B cell (primary cell): ENCODE results near the gene IGFN1. TPM values are rescaled to one million over a fixed set of nuclear protein-coding genes. Genes with fewer than 3 reads are reported as not detected.

Source experiments
- ATAC-seq: fragments of 200-7000 bp; cut with Tn5 transposase; one replicate; pipeline ENCODE4 v1.10.0; 2021; ENCODE audit warnings: low read depth, mild to moderate bottlenecking, moderate number of reproducible peaks, moderate library complexity
- CTCF ChIA-PET: fragments of 350-600 bp; sonication (Branson Sonifier 250); formaldehyde crosslinking; loops from one replicate; lab custom pipeline; 2021; ENCODE audit warnings: antibody characterized with exemption, inconsistent platforms; lab: Charles Lee
- POLR2A ChIA-PET: fragments of 350-600 bp; sonication (Branson Sonifier 250); formaldehyde crosslinking; loops from one replicate; lab custom pipeline; 2021; ENCODE audit warnings: antibody characterized with exemption; lab: Charles Lee
- DNase-seq: peaks from one replicate; pipeline ENCODE4 v3.0.0; 2013
- H2AFZ ChIP-seq: 2 replicates; pipeline ENCODE4 v1.6.1; 2012; ENCODE audit warnings: mild to moderate bottlenecking, low read depth, low read length; ENCODE audit not compliant: insufficient read depth, poor library complexity, severe bottlenecking
- H3K27ac ChIP-seq, 2 donors: 1 replicate in 1 of 2; 2 replicates in 1 of 2; pipeline ENCODE4 v1.5.1; 2012 to 2013; ENCODE audit warnings: low read length in 2 of 2, mild to moderate bottlenecking in 2 of 2, moderate library complexity in 1 of 2
- H3K27me3 ChIP-seq, 4 experiments: fragments of 200-600 bp in 1 of 4; sonication (generic) in 1 of 4; replicated peaks in 1 of 4; 1 replicate in 2 of 4; 2 replicates in 2 of 4; pipeline versions ENCODE4 v1.6.1 to v1.7.0; 2013 to 2016; ENCODE audit warnings: low read length in 3 of 4, mild to moderate bottlenecking in 2 of 4, mixed read lengths in 1 of 4, moderate library complexity in 1 of 4; ENCODE audit not compliant: insufficient read depth in 4 of 4, control insufficient read depth in 3 of 4; ENCODE audit errors: control extremely low read depth in 1 of 4
- H3K36me3 ChIP-seq, 2 experiments: replicated peaks in 1 of 2; 1 replicate in 1 of 2; 2 replicates in 1 of 2; pipeline versions ENCODE4 v1.6.1 to v1.7.1; 2013; ENCODE audit warnings: low read length in 1 of 2; ENCODE audit not compliant: insufficient read depth in 2 of 2, control insufficient read depth in 1 of 2; ENCODE audit errors: control extremely low read depth in 1 of 2, extremely low read depth in 1 of 2
- H3K4me1 ChIP-seq, 2 donors: fragments of 200-600 bp in 1 of 2; sonication (generic) in 1 of 2; 1 replicate in 1 of 2; 2 replicates in 1 of 2; pipeline versions ENCODE4 v1.5.1 to v1.6.1; 2013 to 2017; ENCODE audit warnings: low read length in 2 of 2; ENCODE audit not compliant: control insufficient read depth in 2 of 2, insufficient read depth in 2 of 2
- H3K4me2 ChIP-seq: replicated peaks from 2 replicates; pipeline ENCODE3; 2012; ENCODE audit warnings: mild to moderate bottlenecking, low read depth, low read length; ENCODE audit not compliant: poor library complexity, severe bottlenecking
- H3K4me3 ChIP-seq, 5 experiments: fragments of 200-600 bp in 1 of 5; sonication (generic) in 1 of 5; 1 replicate in 3 of 5; 2 replicates in 2 of 5; pipeline versions ENCODE4 v1.5.1 to v1.7.0; 2011 to 2016; ENCODE audit warnings: low read length in 4 of 5, mild to moderate bottlenecking in 4 of 5, low read depth in 2 of 5, control low read depth in 1 of 5, moderate library complexity in 1 of 5; ENCODE audit not compliant: insufficient read depth in 1 of 5; ENCODE audit errors: control extremely low read depth in 1 of 5, extremely low read depth in 1 of 5
- H3K79me2 ChIP-seq: fragments of 200-600 bp; sonication (generic); one replicate; pipeline ENCODE4 v1.6.0; 2016; ENCODE audit warnings: low read length; ENCODE audit not compliant: control insufficient read depth, insufficient read depth
- H3K9ac ChIP-seq: fragments of 200-600 bp; sonication (generic); 2 replicates; pipeline ENCODE4 v1.6.1; 2017; ENCODE audit warnings: mild to moderate bottlenecking, low read length, moderate library complexity
- H3K9me3 ChIP-seq, 3 donors: one replicate each; pipeline versions ENCODE4 v1.6.1 to v1.7.1; 2013; ENCODE audit warnings: low read length in 2 of 3; ENCODE audit not compliant: control insufficient read depth in 2 of 3, insufficient read depth in 1 of 3; ENCODE audit errors: control extremely low read depth in 1 of 3
- H4K20me1 ChIP-seq: 2 replicates; pipeline ENCODE4 v1.6.0; 2012; ENCODE audit warnings: mild to moderate bottlenecking, low read length; ENCODE audit not compliant: insufficient read depth, control insufficient read depth, poor library complexity, severe bottlenecking
- H3K27ac Mint-ChIP-seq: one replicate; pipeline ENCODE4 v1.8.0; 2021; ENCODE audit warnings: mixed read lengths
- H3K27me3 Mint-ChIP-seq: one replicate; pipeline ENCODE4 v1.8.0; 2021; ENCODE audit warnings: mixed read lengths
- H3K4me1 Mint-ChIP-seq: one replicate; pipeline ENCODE4 v1.8.0; 2021; ENCODE audit warnings: mixed read lengths
- H3K4me3 Mint-ChIP-seq: one replicate; pipeline ENCODE4 v1.8.0; 2021; ENCODE audit warnings: mixed read lengths
- H3K9me3 Mint-ChIP-seq: one replicate; pipeline ENCODE4 v1.8.0; 2022; ENCODE audit warnings: mixed read lengths; ENCODE audit not compliant: insufficient read depth
- EZH2 ChIP-seq: IDR thresholded peaks from 2 replicates; pipeline ENCODE4 v1.6.1; 2012; ENCODE audit warnings: borderline replicate concordance, low read depth, mild to moderate bottlenecking, moderate library complexity, low read length; ENCODE audit not compliant: insufficient read depth, poor library complexity, severe bottlenecking
- WGBS: methylation state at CpG from one replicate; pipeline ENCODE4 v1.1.5; 2013; ENCODE audit warnings: missing lambda C conversion rate; ENCODE audit not compliant: insufficient coverage; 5-methylcytosine and 5-hydroxymethylcytosine counted together
- intact Hi-C: fragments of 100-400 bp; cut with micrococcal nuclease; formaldehyde crosslinking; loops from one replicate; pipeline ENCODE4 v1.10.0; 2022
- polyA plus RNA-seq: library from polyadenylated mRNA; depleted of rRNA; stranded (reverse); fragments of >200 nt; gene quantifications from 2 replicates; pipeline ENCODE4 v1.2.3, GENCODE V29; 2012
- total RNA-seq, 2 donors: library from RNA; stranded (reverse); fragments of 120-200 nt in 1 of 2; gene quantifications; 1 replicate in 1 of 2; 2 replicates in 1 of 2; pipeline versions ENCODE4 v1.2.3 to v1.2.4, GENCODE V29; 2013 to 2022
- TF ChIP-seq, protein P1 (sequence below): fragments of 200-600 bp; IDR thresholded peaks from one replicate; pipeline ENCODE4 v1.8.0; 2022; ENCODE audit warnings: antibody characterized with exemption, mild to moderate bottlenecking

The IGFN1 gene
- total and polyA plus RNA-seq, 2 donors (not counting 1 experiment from before 2014, with no cell fraction given) = not detected

DNA sequence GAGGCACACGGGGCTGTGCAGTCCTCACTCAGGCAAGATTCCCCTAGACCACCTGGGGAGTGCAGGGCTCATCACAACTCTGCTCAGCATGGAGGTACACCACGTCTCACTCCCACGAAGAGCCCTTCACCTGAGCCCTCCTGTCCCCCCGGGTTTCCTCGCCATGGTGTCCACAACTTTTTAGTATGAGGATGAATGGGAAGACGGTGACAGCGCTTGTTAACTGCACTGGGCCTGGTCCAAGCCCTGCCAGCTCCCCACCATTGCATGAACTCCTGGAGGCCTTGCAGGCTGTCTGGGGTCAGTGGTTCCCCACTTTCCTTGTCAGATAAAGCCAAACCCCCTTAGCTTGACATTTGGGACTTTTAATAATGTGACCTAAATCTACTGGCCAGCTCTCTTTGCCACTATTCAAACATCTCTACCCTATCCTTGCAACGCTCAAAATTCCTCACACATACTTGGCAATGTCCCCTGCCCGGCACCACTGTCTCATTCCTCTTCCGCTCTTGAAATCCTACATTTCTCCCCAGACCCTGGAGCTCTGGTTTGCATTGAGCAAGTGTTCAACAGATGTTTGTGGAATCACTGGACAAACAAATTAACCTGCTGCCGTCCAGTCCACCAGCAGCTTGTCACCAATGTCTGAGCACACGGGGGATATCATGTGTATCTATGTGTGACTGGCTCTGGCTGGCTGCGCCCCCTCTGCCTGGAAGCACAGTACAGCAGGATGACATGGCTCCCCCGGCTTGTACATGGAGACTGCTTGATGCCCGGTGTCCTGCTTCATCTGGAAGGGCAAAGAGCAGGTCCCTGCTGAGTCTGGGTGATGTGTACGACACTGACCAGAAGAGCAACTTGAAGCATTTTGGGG is 47.5 kb upstream of the IGFN1 start:
- intact Hi-C loops = no loop called here
- Histone ChIP-seq H3K4me1 (peaks cover 0 to 6% of the 10 kb centered on the region in 2 donors), H3K9me3 (no peaks in the 10 kb centered on the region), H2AFZ (no peak overlapping the region), H4K20me1 (no peaks in the 10 kb centered on the region), H3K4me3 (no peak overlapping the region), H3K36me3 (peaks cover 0 to 56% of the 10 kb centered on the region in 2 experiments), H3K9ac (no peak overlapping the region), H3K27me3 (no peaks in the 10 kb centered on the region), H3K4me2 (no peak overlapping the region), H3K27ac (no peak overlapping the region), H3K79me2 (no peaks in the 10 kb centered on the region)
- ATAC-seq (no peak), DNase-seq (no peak)
- WGBS = 94% methylated on average over 10 of the region's 16 CpGs
- POLR2A ChIA-PET = no interaction called here
- Mint-ChIP-seq H3K27me3 (no peaks in the 10 kb centered on the region), H3K9me3 (no peaks in the 10 kb centered on the region), H3K4me1 (peaks cover 4% of the 10 kb centered on the region), H3K27ac (no peak overlapping the region), H3K4me3 (no peak overlapping the region)
- TF ChIP-seq EZH2 = no peak
- TF ChIP-seq, protein P1, sequence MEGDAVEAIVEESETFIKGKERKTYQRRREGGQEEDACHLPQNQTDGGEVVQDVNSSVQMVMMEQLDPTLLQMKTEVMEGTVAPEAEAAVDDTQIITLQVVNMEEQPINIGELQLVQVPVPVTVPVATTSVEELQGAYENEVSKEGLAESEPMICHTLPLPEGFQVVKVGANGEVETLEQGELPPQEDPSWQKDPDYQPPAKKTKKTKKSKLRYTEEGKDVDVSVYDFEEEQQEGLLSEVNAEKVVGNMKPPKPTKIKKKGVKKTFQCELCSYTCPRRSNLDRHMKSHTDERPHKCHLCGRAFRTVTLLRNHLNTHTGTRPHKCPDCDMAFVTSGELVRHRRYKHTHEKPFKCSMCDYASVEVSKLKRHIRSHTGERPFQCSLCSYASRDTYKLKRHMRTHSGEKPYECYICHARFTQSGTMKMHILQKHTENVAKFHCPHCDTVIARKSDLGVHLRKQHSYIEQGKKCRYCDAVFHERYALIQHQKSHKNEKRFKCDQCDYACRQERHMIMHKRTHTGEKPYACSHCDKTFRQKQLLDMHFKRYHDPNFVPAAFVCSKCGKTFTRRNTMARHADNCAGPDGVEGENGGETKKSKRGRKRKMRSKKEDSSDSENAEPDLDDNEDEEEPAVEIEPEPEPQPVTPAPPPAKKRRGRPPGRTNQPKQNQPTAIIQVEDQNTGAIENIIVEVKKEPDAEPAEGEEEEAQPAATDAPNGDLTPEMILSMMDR = no peak
- CTCF ChIA-PET = interaction anchor here (0.8 to 1.2 kb wide), 2 partner anchors 24 to 29 kb away, joined by 3 read pairs; no protein-coding TSS in a partner anchor
